Astrocyte of the cerebellum (primary cell): ENCODE data around the gene NUP214.

Experiments
- DNase-seq: peaks from one replicate; pipeline ENCODE4 v3.0.0-alpha.2; 2011; ENCODE audit warnings: low read depth
- H3K4me3 ChIP-seq: 2 replicates; pipeline ENCODE4 v1.5.1; 2011; ENCODE audit warnings: mild to moderate bottlenecking, low read depth, low read length, moderate library complexity
- CTCF ChIP-seq: IDR thresholded peaks from 2 replicates; pipeline ENCODE4 v1.5.1; 2012; ENCODE audit warnings: low read length, low read depth, moderate library complexity, mild to moderate bottlenecking; ENCODE audit errors: missing control alignments
- in situ Hi-C: cut with HindIII; loops from 2 replicates; pipeline ENCODE4 v1.10.0; 2017; ENCODE audit warnings: low sequenced_read_pairs

The NUP214 gene

GRCh38 chr9:131273856-131274673 lies 148.7 kb downstream of the NUP214 start:
- in situ Hi-C loops: no loop called here
- no peak for DNase-seq
- TF ChIP-seq CTCF: no peak
- H3K4me3 ChIP-seq: no peak overlapping the region

GRCh38 chr9:131274674-131275331 lies 149.4 kb downstream of the NUP214 start:
- DNase-seq: no peak
- H3K4me3 ChIP-seq: no peak overlapping the region
- no peak for TF ChIP-seq CTCF
- in situ Hi-C loops: no loop called here

GRCh38 chr9:131275332-131276093 lies 150.1 kb downstream of the NUP214 start:
- no peak for DNase-seq
- TF ChIP-seq CTCF: no peak
- no peak overlapping the region for H3K4me3 ChIP-seq
- in situ Hi-C loops: no loop called here

GRCh38 chr9:131276094-131276888 lies 150.9 kb downstream of the NUP214 start, which contains the start of gene FAM78A:
FAM78A (minus strand) TSS chr9:131276510; CDS start chr9:131276179, 331 bp downstream.
- TF ChIP-seq CTCF: no peak
- DNase-seq: no peak
- peak within 1 kb of the TSS; percentile 40 for H3K4me3 ChIP-seq
- in situ Hi-C loops: no loop called here

GRCh38 chr9:131276891-131277286 lies 151.5 kb downstream of the NUP214 start:
- in situ Hi-C loops: no loop called here
- H3K4me3 ChIP-seq: peak overlapping the region; percentile 40
- TF ChIP-seq CTCF: no peak
- no peak for DNase-seq
